HG02852 (cell line): ENCODE results near the gene WDSUB1.

ENCODE experiments used
- ATAC-seq: cut with Tn5 transposase; IDR thresholded peaks from one replicate; pipeline ENCODE4 v1.9.1; 2021; ENCODE audit warnings: mild to moderate bottlenecking, moderate library complexity; ENCODE audit not compliant: unreplicated experiment

Gene WDSUB1

GRCh38 chr2:159199761-159200465, 86.6 kb downstream of the WDSUB1 start:
- ATAC-seq = no peak

- ATAC-seq = no peak
These were observed 87.3 kb downstream of the WDSUB1 start for GRCh38 chr2:159199236-159199635.

DNA sequence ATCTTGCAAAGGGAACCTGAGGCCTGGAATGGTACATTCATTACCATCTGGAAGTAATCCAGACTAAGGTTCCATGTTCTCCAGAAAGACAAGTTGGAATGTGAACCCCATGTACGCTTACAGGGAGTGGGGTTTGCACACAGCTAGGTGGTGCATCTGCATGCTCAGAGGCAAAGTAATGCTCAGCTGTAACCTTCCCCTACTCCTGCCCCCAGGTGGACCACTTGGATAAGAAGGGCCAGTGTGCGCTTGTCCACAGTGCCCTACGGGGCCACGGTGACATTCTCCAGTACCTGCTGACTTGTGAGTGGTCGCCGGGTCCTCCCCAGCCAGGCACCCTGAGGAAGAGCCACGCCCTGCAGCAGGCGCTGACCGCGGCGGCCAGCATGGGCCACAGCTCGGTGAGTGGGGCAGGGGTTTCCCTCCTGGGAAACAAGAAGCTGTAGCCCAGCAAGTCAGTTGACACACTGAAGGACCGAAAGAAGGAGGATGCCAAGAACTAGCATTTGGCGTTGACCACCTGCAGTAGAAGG, 90.0 kb downstream of the WDSUB1 start:
- ATAC-seq = no peak

- ATAC-seq = no peak
These were observed 90.8 kb downstream of the WDSUB1 start for GRCh38 chr2:159195697-159196096.

DNA sequence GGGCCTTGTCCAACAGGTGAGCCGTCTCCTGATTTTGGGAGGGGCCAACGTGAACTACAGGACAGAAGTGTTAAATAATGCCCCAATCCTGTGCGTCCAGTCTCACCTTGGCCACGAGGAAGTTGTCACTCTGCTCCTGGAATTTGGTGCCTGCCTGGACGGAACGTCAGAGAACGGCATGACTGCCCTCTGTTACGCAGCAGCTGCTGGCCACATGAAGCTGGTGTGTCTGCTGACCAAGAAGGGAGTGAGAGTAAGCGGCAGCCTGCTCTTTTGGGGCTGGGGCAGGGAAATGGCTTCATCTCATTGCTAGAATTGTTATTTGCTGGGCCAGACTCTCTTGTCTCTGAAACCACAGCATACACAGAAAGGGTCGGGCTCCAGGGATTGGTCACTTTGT, 92.3 kb downstream of the WDSUB1 start:
- ATAC-seq = no peak

DNA sequence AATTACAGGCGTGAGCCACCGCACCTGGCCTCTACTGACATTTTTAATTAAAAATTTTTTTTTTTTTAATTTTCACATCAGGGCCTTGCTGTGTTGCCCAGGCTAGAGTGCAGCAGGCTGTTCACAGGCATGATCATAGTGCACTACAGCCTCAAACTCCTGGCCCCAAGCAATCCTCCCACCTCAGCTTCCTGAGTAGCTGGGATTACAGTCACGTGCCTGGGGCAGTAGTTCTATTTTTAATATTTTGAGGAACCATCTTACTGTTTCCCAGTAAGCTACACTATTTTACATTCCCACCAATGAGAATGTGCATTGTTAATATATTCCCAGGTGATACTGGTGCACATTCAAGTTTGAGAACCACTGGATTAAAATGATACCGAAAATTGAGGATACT, 92.7 kb downstream of the WDSUB1 start:
- ATAC-seq = no peak

- ATAC-seq = no peak
These were observed 94.1 kb downstream of the WDSUB1 start for GRCh38 chr2:159192371-159192918.

DNA sequence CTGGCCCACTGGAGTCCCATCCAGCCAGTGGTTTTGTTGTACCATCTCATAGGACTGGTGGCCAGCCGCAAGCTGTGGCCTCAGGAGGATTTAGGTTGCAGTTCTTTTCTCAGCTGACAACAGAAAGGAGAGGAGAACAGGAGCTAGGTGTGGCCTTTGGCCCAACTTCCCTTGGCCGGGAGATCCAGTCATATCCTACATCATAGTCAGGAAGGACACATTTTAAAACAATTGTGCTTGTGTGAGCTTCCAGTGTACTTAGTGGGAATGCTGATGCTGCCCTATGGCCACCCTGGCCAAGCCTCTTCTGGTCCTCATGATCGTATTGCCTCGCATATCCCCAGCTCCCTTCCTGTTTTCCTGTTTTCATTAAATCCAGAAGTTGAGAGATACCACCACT, 98.1 kb downstream of the WDSUB1 start:
- no peak for ATAC-seq

DNA sequence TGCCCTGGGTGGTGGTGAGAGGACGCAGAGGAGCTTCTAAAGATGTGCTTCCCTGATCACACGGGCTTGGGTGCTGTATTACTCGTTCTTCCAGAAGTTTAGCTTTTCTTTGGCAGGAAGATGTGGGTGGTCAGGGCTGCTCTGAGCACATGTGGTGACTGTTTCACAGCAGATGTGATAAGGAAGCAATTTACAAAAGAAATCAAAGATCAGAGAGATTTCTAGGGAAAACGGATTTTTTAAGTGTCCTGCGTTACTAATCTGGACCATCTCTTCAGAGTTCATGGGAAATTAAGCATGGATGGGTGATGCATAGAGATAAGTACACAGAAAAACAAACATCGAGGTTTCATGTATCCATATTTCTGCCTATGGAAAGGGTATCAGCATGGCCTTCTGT, 99.4 kb downstream of the WDSUB1 start:
- no peak for ATAC-seq

DNA sequence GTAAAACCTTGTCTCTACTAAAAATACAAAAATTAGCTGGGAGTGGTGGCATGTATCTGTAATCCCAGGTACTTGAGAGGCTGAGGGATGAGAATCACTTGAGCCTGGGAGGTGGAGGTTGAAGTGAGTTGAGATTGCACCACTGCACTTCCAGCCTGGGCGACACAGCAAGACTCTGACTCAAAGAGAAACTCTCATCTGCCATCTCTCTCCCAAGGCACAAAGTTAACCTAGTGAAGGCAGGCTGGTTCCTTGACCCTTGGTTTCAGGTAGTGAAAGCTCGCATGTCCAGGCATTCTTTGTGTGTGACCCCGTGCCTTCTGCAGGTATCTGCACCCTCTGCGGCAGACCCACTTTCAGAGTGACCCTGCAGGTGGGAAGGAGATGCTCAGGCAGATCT, 100.0 kb downstream of the WDSUB1 start:
- ATAC-seq = peak; percentile 34
